Measurements from ENCODE around the gene LPCAT2. TPM values are rescaled to one million over a fixed set of nuclear protein-coding genes. Genes with fewer than 3 reads are reported as not detected.

LPCAT2 gene
- total and polyA plus RNA-seq, 2 donors (not counting 3 experiments of a cell fraction or from before 2014, with no cell fraction given): 64.5 to 72.9 TPM

DNA sequence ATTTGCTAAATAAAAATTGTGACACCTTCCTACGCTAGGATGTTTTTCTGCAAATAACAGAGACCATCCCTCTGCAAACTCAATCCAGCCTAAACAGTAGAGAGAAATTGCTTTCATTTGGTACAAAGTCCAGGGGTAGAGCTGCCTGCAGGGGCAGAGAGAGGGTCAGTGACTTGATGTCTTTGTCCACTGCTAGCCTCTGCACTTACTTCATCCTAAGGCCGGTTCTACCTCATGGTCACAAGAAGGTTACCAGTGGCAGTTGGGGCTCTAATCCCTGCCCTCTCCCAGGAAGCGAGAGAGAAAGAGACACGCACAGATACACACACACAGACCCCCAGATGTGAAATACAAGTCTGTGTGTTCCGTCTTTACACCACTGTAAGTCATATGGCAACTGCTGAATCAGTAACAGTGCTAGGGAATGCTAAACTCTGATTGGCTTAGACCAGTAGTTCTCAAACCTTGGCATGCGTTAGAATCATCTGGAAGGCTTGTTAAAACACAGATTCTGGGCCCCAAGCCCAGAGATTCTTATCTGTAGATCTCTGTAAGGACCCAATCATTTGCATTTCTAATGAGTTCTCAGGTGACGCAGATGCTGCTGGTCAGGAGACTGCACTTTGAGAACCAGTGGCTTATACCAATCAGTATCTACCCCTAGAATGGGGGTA lies 13.1 kb upstream of the LPCAT2 start:
- no peak overlapping the region for H3K9ac ChIP-seq (replicated peaks; ENCODE audit: extremely low read depth, insufficient read depth, low read length)
- H3K27me3 ChIP-seq (ENCODE audit: control insufficient read depth in 2 of 2, insufficient read depth in 2 of 2, low read length in 2 of 2): no peaks in the 10 kb centered on the region
- no peaks in the 10 kb centered on the region for H3K79me2 ChIP-seq (ENCODE audit: control insufficient read depth, insufficient read depth, low read length)
- H3K4me2 ChIP-seq (ENCODE audit: insufficient read depth, low read length): no peak overlapping the region
- no peaks in the 10 kb centered on the region for H4K20me1 ChIP-seq (replicated peaks; ENCODE audit: control insufficient read depth, extremely low read depth, insufficient read depth, low read length)
- FAIRE-seq (no peak), DNase-seq (ENCODE audit: low read depth, low spot score) (no peak)
- dilution Hi-C loops (cut with MboI; ENCODE audit: extremely low pct_ligation_motif_present, low sequenced_read_pairs): no loop called here
- intact Hi-C loops (cut with micrococcal nuclease): loop anchor here (1.0 kb wide), 4 partner anchors 30 to 206 kb away; no protein-coding TSS in a partner anchor
- H3K9me3 ChIP-seq (replicated peaks; ENCODE audit: control insufficient read depth, insufficient read depth, low read length): no peaks in the 10 kb centered on the region
- CTCF ChIA-PET: interaction anchor here (0.6 to 4.2 kb wide), 35 partner anchors 9 to 1946 kb away, joined by 3 to 69 read pairs (median 5); no protein-coding TSS in a partner anchor
- TF ChIP-seq MYC (IDR thresholded peaks at IDR 0.05; ENCODE audit: low read depth, low read length): no peak
- TF ChIP-seq GATA2 (IDR thresholded peaks at IDR 0.05; ENCODE audit: insufficient read depth, insufficient read length, low read depth, low read length): peak; percentile 55
- no peak overlapping the region for H3K4me3 ChIP-seq (replicated peaks in 1 of 3; ENCODE audit: insufficient read depth in 1 of 3, low read depth in 1 of 3, low read length in 3 of 3)
- H2AFZ ChIP-seq (ENCODE audit: low read depth, low read length): no peak overlapping the region
- no TSS peak for BruUV-seq (replicated peaks)
- peaks cover 32 to 54% of the 10 kb centered on the region in 2 experiments for H3K36me3 ChIP-seq (ENCODE audit: control insufficient read depth in 2 of 2, extremely low read depth in 1 of 2, insufficient read depth in 2 of 2, low read length in 2 of 2)
- peaks cover 59% of the 10 kb centered on the region for H3K4me1 ChIP-seq (ENCODE audit: control insufficient read depth, extremely low read depth, insufficient read depth, low read length)
- no peaks in the 10 kb centered on the region for H3K9me1 ChIP-seq (replicated peaks; ENCODE audit: control insufficient read depth, extremely low read depth, insufficient read depth, low read length)
- peak overlapping the region; percentile 2 for H3K27ac ChIP-seq (ENCODE audit: insufficient read depth, low read depth, low read length)
- POLR2A ChIA-PET: interaction anchor here (1.0 kb wide), 1 partner anchor 9 kb away, joined by 5 read pairs; no protein-coding TSS in a partner anchor

DNA sequence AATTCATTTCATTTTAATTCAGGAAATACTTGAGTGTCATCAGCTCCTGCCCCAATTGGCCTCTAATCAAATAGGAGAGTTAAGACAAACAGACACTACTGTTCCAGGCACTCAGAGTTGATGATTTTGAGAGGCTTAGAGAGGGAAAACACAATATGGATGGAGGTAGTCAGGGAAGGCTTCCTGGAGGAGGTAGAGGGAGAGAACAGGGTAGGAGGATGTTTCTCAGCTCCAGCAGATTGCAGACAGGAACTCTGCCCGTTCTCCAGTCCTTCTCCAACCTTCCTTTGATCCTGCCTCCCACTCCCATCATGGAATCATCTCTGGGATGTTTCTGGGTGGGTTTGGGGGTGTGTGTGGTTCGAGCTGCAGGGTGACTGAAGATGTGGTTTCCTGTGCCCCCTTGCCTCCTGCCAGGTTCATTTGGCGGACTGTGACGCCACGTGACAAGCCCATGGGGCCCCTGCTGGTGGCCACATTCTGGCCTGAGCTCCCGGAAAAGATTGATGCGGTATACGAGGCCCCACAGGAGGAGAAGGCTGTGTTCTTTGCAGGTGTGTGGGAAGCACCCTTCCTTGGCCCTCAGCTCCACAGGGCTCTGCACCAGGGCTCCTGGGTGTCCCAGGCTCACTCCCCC lies 12.2 kb upstream of the LPCAT2 start:
- Histone ChIP-seq H3K4me2 (ENCODE audit: insufficient read depth, low read length) (no peak overlapping the region), H3K27me3 (ENCODE audit: control insufficient read depth in 2 of 2, insufficient read depth in 2 of 2, low read length in 2 of 2) (no peaks in the 10 kb centered on the region), H3K4me1 (ENCODE audit: control insufficient read depth, extremely low read depth, insufficient read depth, low read length) (peaks cover 67% of the 10 kb centered on the region), H3K9me3 (replicated peaks; ENCODE audit: control insufficient read depth, insufficient read depth, low read length) (no peaks in the 10 kb centered on the region), H3K4me3 (replicated peaks in 1 of 3; ENCODE audit: insufficient read depth in 1 of 3, low read depth in 1 of 3, low read length in 3 of 3) (no peak overlapping the region), H3K36me3 (ENCODE audit: control insufficient read depth in 2 of 2, extremely low read depth in 1 of 2, insufficient read depth in 2 of 2, low read length in 2 of 2) (peaks cover 31 to 49% of the 10 kb centered on the region in 2 experiments), H3K9ac (replicated peaks; ENCODE audit: extremely low read depth, insufficient read depth, low read length) (no peak overlapping the region), H3K27ac (ENCODE audit: insufficient read depth, low read depth, low read length) (no peak overlapping the region), H3K79me2 (ENCODE audit: control insufficient read depth, insufficient read depth, low read length) (no peaks in the 10 kb centered on the region), H4K20me1 (replicated peaks; ENCODE audit: control insufficient read depth, extremely low read depth, insufficient read depth, low read length) (no peaks in the 10 kb centered on the region), H2AFZ (ENCODE audit: low read depth, low read length) (no peak overlapping the region), H3K9me1 (replicated peaks; ENCODE audit: control insufficient read depth, extremely low read depth, insufficient read depth, low read length) (no peaks in the 10 kb centered on the region)
- ChIA-PET POLR2A (no interaction called here), CTCF (interaction anchor here (1.5 to 4.2 kb wide), 4 partner anchors 8 to 210 kb away, joined by 3 to 69 read pairs (median 4); no protein-coding TSS in a partner anchor)
- TF ChIP-seq POLR2AphosphoS5 (IDR thresholded peaks at IDR 0.05; ENCODE audit: insufficient read depth, low read depth, low read length) (no peak), FOS (IDR thresholded peaks at IDR 0.05; ENCODE audit: borderline replicate concordance, insufficient read depth, low read length) (no peak), GATA2 (IDR thresholded peaks at IDR 0.05; ENCODE audit: insufficient read depth, insufficient read length, low read depth, low read length) (no peak), MYC (IDR thresholded peaks at IDR 0.05; ENCODE audit: low read depth, low read length) (no peak), EZH2 (IDR thresholded peaks at IDR 0.05; ENCODE audit: borderline replicate concordance, low read depth, low read length, severe bottlenecking) (no peak), POLR2A (IDR thresholded peaks at IDR 0.05; ENCODE audit: low read depth, low read length) (no peak), JUN (IDR thresholded peaks at IDR 0.05; ENCODE audit: borderline replicate concordance, insufficient read depth, insufficient read length, low read depth) (no peak)
- TF ChIP-seq, protein P1, sequence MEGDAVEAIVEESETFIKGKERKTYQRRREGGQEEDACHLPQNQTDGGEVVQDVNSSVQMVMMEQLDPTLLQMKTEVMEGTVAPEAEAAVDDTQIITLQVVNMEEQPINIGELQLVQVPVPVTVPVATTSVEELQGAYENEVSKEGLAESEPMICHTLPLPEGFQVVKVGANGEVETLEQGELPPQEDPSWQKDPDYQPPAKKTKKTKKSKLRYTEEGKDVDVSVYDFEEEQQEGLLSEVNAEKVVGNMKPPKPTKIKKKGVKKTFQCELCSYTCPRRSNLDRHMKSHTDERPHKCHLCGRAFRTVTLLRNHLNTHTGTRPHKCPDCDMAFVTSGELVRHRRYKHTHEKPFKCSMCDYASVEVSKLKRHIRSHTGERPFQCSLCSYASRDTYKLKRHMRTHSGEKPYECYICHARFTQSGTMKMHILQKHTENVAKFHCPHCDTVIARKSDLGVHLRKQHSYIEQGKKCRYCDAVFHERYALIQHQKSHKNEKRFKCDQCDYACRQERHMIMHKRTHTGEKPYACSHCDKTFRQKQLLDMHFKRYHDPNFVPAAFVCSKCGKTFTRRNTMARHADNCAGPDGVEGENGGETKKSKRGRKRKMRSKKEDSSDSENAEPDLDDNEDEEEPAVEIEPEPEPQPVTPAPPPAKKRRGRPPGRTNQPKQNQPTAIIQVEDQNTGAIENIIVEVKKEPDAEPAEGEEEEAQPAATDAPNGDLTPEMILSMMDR (IDR thresholded peaks at IDR 0.05; ENCODE audit: extremely low read depth in 1 of 2, insufficient read depth in 1 of 2, low read depth in 1 of 2, low read length in 2 of 2): no peak
- TF ChIP-seq, protein P2, sequence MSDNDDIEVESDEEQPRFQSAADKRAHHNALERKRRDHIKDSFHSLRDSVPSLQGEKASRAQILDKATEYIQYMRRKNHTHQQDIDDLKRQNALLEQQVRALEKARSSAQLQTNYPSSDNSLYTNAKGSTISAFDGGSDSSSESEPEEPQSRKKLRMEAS (IDR thresholded peaks at IDR 0.05; ENCODE audit: insufficient read depth, insufficient read length): no peak
- no peak for FAIRE-seq
- intact Hi-C loops (cut with micrococcal nuclease) (no loop called here), dilution Hi-C loops (cut with MboI; ENCODE audit: extremely low pct_ligation_motif_present, low sequenced_read_pairs) (no loop called here)
- BruUV-seq (replicated peaks): no TSS peak
- no peak for DNase-seq (ENCODE audit: low read depth, low spot score)
